Activated CD8-positive, alpha-beta memory T cell treated with anti-CD3 and anti-CD28 coated beads for 48 hours (primary cell): Measurements from ENCODE around the gene RBFA.
"Not testable (repeated sequence)": the region's sequence is repeated elsewhere in the genome, so short reads cannot be mapped to it uniquely, and the experiment has no call there.

Source experiments
- DNase-seq, 3 experiments: peaks; one replicate each; pipeline ENCODE4 v3.0.0-alpha.2; 2020; ENCODE audit warnings: low read depth in 2 of 3, low spot score in 2 of 3

RBFA gene

GRCh38 chr18:80034068-80034851 is at the start of gene RBFA:
Gene RBFA, plus strand, starts transcription at chr18:80034434. Its CDS starts 62 bp downstream, at chr18:80034496.
- DNase-seq = peak; percentile 98 to 99 (median 98)

GRCh38 chr18:79985172-79985571 is 49.1 kb upstream of the RBFA start:
- no peak for DNase-seq

- DNase-seq = no peak
Measured at GRCh38 chr18:79986726-79987125, 47.5 kb upstream of the RBFA start.

GRCh38 chr18:79987566-79987965 is 46.7 kb upstream of the RBFA start:
- DNase-seq = no peak

- DNase-seq = peak in 2 of 3 experiments; percentile 38 to 41
Measured at GRCh38 chr18:79988071-79988450, 46.2 kb upstream of the RBFA start.

GRCh38 chr18:79988451-79989194 is 45.6 kb upstream of the RBFA start, which contains the start of gene TXNL4A:
Gene TXNL4A, minus strand, starts transcription at chr18:79988563. Its CDS starts 171 bp downstream, at chr18:79988392.
- DNase-seq = peak; percentile 50 to 76 (median 67)

GRCh38 chr18:79989195-79989497 is 45.1 kb upstream of the RBFA start:
- no peak for DNase-seq

- DNase-seq = no peak
Measured at GRCh38 chr18:79991494-79991893, 42.7 kb upstream of the RBFA start.

GRCh38 chr18:79999701-80000100 is 34.5 kb upstream of the RBFA start:
- not testable (repeated sequence) for DNase-seq

- no peak for DNase-seq
Measured at GRCh38 chr18:80000877-80001276, 33.4 kb upstream of the RBFA start.

GRCh38 chr18:80002468-80002867 is 31.8 kb upstream of the RBFA start:
- DNase-seq = no peak

GRCh38 chr18:80004600-80005342 is 29.5 kb upstream of the RBFA start:
- no peak for DNase-seq

GRCh38 chr18:80006724-80007123 is 27.5 kb upstream of the RBFA start:
- no peak for DNase-seq

- DNase-seq = no peak
Measured at GRCh38 chr18:80009661-80010550, 24.3 kb upstream of the RBFA start.

GRCh38 chr18:80010551-80010906 is 23.7 kb upstream of the RBFA start:
- DNase-seq = no peak

- DNase-seq = not testable (repeated sequence)
Measured at GRCh38 chr18:80011496-80012137, 22.6 kb upstream of the RBFA start.

- DNase-seq = no peak
Measured at GRCh38 chr18:80012714-80013113, 21.5 kb upstream of the RBFA start.

- no peak for DNase-seq
Measured at GRCh38 chr18:80022613-80023012, 11.6 kb upstream of the RBFA start.

GRCh38 chr18:80023173-80023572 is 11.1 kb upstream of the RBFA start:
- no peak for DNase-seq

- DNase-seq = no peak
Measured at GRCh38 chr18:80026363-80026762, 7.9 kb upstream of the RBFA start.
